ENCODE results near the gene BCCIP. TPM values are rescaled to one million over a fixed set of nuclear protein-coding genes. Genes with fewer than 3 reads are reported as not detected.
A peak's percentile ranks its signal among the peaks of the same experiment; 100 is the strongest.

Gene BCCIP
- 10 to 100 TPM; 51.8 to 68.3 (median 60.1) TPM for polyA plus RNA-seq (ENCODE audit: insufficient read length in 10 of 10)
- long read RNA-seq, donor 1, transcript BCCIP-203 (8 exons, 1,433 nt) = minor isoform, 7 of 23 reads
- long read RNA-seq, donor 1, transcript BCCIP-202 (7 exons, 2,337 nt) = minor isoform, 6 of 23 reads
- long read RNA-seq, donor 1, transcript BCCIP-201 (7 exons, 1,236 nt) = major isoform, 10 of 23 reads
- long read RNA-seq, donor 1, partial matches to known transcripts = 0 of 23 reads
- long read RNA-seq, donor 1, other reads (novel, unspliced or antisense) = 0 of 23 reads
- long read RNA-seq, donor 2, transcript BCCIP-203 (8 exons, 1,433 nt) = minor isoform, 5 of 25 reads
- long read RNA-seq, donor 2, transcript BCCIP-202 (7 exons, 2,337 nt) = minor isoform, 5 of 25 reads
- long read RNA-seq, donor 2, transcript BCCIP-201 (7 exons, 1,236 nt) = major isoform, 15 of 25 reads
- long read RNA-seq, donor 2, partial matches to known transcripts = 0 of 25 reads
- long read RNA-seq, donor 2, other reads (novel, unspliced or antisense) = 0 of 25 reads
- long read RNA-seq, donor 3 = 0 reads
- long read RNA-seq, donor 4, transcript BCCIP-203 (8 exons, 1,433 nt) = minor isoform, 6 of 15 reads
- long read RNA-seq, donor 4, transcript BCCIP-202 (7 exons, 2,337 nt) = major isoform, 7 of 15 reads
- long read RNA-seq, donor 4, partial matches to known transcripts = 0 of 15 reads
- long read RNA-seq, donor 4, other reads (novel, unspliced or antisense) = 0 of 15 reads
- long read RNA-seq, donor 5, transcript BCCIP-203 (8 exons, 1,433 nt) = major isoform, 6 of 25 reads
- long read RNA-seq, donor 5, partial matches to known transcripts = 11 of 25 reads
- long read RNA-seq, donor 5, other reads (novel, unspliced or antisense) = 0 of 25 reads
- long read RNA-seq, donor 6, transcript BCCIP-202 (7 exons, 2,337 nt) = minor isoform, 6 of 60 reads
- long read RNA-seq, donor 6, transcript BCCIP-201 (7 exons, 1,236 nt) = major isoform, 12 of 60 reads
- long read RNA-seq, donor 6, transcript BCCIP-203 (8 exons, 1,433 nt) = minor isoform, 9 of 60 reads
- long read RNA-seq, donor 6, partial matches to known transcripts = 33 of 60 reads
- long read RNA-seq, donor 6, other reads (novel, unspliced or antisense) = 0 of 60 reads
- long read RNA-seq, donor 7, transcript BCCIP-201 (7 exons, 1,236 nt) = major isoform, 6 of 15 reads
- long read RNA-seq, donor 7, transcript BCCIP-203 (8 exons, 1,433 nt) = minor isoform, 5 of 15 reads
- long read RNA-seq, donor 7, partial matches to known transcripts = 0 of 15 reads
- long read RNA-seq, donor 7, other reads (novel, unspliced or antisense) = 0 of 15 reads
- long read RNA-seq, donor 8, transcript BCCIP-203 (8 exons, 1,433 nt) = minor isoform, 7 of 42 reads
- long read RNA-seq, donor 8, transcript BCCIP-202 (7 exons, 2,337 nt) = minor isoform, 5 of 42 reads
- long read RNA-seq, donor 8, transcript BCCIP-201 (7 exons, 1,236 nt) = major isoform, 8 of 42 reads
- long read RNA-seq, donor 8, partial matches to known transcripts = 22 of 42 reads
- long read RNA-seq, donor 8, other reads (novel, unspliced or antisense) = 0 of 42 reads
- long read RNA-seq, donor 9, partial matches to known transcripts = 0 of 1 reads
- long read RNA-seq, donor 9, other reads (novel, unspliced or antisense) = 0 of 1 reads

DNA sequence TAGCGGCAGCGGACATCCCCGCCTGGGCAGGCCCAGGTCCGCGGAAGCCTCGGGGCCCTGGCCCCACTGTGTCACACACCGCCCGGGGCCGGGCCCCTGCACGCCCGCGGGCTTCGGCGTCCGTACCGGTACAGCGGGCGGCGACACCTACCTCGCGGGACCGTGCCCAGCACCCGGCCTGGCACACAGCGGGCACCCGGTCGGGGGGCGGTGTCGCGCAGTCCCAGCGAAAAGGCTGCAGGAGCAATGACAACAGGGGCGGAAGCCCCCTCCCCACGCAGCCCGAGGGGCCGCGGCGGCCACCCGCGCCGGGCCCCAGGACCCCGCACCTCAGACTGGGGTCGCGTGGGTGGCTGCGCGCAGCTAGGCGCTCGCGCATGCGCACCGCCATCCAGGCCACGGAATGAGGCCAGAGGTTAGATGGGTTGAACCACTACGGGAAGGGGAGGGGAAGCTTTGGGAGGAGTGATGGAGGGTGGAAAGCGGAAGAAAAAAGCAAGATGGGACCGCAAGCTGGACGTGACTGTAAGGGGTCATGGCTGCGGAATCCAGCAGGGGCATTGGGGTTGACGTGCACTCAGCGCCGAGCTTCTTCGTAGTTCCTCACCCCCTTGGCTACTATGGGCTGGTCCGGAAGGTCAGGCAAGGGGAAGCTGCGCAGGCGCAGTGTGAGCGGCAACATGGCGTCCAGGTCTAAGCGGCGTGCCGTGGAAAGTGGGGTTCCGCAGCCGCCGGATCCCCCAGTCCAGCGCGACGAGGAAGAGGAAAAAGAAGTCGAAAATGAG is at the start of gene BCCIP, which contains the start of gene UROS:
Gene BCCIP, plus strand, starts transcription at position 669 of the 785 bp plus-strand sequence. Its CDS starts 12 bp downstream, at position 681.
Gene UROS, minus strand, starts transcription at position 381 of the 785 bp plus-strand sequence. CDS start 6,759 bp downstream, outside the sequence.
- peak; percentile 88 to 97 (median 93) for DNase-seq

DNA sequence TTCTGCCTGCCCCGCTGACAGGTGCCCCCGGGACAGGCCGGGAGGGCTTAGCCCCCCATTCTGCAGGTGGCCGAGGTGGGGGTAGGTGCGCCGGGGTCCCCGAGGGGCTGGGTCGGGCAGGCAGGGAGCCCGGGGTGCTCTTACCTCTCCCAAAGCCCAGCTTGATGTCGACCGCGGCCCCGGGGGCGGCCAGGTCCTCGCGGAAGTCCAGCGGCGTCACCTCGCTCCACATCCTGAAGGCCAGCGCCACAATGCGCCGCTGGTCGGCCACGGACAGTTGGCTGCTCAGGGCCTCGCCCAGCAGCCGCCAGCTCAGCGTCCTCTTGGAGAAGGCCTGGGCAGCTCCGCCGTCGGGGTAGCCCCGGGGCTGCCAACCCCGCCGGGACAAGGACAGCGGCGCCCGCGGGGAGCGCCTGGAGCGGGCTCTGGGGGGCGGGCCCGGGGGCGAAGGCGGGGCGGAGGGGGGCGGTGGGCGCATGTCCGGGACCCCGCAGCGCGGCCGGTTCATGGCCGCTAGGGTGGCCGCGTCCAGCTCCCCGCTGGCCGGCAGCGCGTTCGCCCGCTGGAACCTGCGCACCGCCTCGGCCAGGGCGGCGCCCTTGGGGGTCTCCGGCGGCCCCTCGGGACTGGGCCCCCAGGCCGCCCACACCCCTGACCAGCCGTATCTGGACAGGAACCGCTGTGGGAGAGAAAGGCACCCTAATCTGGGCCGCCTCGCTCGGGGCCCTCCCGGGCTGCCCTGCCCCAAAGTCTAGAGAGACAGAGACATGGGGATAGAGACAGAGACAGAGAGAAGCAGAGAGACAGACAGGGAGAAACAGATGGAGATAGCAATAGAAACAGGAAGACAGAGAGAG is 49.4 kb upstream of the BCCIP start:
- DNase-seq = no peak

GRCh38 chr10:125774581-125775191 is 48.7 kb upstream of the BCCIP start:
- no peak for DNase-seq

GRCh38 chr10:125775491-125776106 is 47.7 kb upstream of the BCCIP start, which contains the start of gene MMP21:
TSS of gene MMP21 (minus strand) at chr10:125775821. CDS start at chr10:125775821, 0 bp downstream.
- DNase-seq = no peak

DNA sequence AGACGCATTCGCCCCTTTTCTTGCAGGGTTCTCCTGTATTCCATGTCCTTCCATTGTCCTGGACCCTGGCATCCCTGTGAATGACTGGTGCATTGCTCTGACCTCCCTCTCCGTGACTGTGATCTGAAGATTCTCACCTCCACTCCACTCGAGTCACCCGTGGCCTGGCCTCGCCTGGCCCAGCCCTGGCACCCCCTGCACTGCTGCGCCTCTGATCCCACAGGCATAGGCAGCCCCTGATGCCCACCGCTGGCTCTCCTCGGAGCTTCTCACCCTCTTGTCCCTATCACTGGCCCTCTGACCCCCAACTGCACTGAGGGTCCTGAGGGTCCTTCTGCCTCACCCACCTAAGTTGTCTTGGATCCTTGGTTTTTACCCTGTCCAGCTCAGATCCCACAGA is 45.5 kb upstream of the BCCIP start:
- no peak for DNase-seq

GRCh38 chr10:125778556-125778955 is 44.8 kb upstream of the BCCIP start:
- no peak for DNase-seq

DNA sequence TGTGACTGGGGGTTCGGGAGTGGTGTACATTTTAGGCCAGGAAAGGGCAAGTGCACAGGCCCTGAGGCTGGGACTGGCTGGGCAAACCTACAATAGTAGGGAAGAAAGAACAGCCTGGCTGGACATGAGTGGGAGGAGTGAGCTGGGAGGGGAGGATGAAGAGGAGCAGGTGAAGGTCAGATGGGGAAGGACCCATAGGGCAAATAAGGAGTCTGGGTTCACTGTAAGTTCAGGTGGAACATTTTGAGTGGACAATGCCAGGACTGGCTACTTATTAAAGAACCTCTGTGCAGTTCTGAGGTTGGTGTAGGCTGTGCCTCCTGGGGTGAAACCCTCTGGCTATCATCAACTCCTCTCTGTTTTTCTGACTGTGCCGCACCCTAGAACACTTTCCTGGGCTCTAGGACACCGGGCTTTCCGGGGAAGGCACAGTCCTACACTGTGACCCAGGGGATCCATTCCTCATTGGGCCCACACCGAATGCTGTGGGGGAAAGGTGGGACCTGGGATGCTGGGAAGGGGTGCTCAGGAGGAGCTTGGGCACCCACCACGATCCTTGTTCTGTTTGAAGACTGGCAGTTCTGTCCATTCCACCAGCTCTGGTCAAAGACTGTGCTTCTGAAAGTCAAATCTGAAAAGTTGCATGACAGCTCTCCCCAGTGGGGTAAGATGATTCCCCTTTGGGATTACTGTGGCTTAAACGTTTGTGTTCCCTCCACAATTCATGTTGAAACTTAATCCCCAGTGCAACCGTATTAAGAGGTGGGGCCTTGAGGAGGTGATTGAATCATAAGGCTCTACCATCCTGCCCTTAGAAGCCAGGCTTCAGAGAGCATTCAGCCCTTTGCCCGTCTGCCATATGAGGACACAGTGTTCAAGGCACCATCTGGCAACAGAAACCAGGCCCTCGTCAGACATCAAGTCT is 43.7 kb upstream of the BCCIP start:
- DNase-seq = no peak

- DNase-seq = no peak
These were observed 42.0 kb upstream of the BCCIP start for GRCh38 chr10:125781374-125781773.

GRCh38 chr10:125782054-125782453 is 41.3 kb upstream of the BCCIP start:
- DNase-seq = no peak

DNA sequence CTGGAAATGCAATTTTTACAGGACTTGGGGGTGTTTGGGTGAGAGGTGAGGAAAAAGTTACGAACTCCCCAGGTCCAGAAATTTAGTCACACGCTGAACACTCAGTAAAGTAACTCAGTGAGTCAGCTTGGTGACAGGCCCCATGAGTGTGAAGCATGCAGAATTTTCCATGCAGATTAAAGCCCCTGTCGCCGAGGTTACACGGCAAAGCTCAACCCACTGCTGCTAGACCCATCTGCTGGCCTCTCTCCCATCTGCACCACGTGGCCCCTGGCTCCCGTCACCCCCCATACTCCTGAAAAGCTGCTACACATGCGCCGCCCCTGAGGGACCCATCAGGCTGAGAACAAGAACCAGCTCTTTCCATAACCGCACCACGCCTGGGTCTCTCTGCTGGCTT is 40.7 kb upstream of the BCCIP start:
- DNase-seq = peak in 1 of 3 donors; percentile 40

DNA sequence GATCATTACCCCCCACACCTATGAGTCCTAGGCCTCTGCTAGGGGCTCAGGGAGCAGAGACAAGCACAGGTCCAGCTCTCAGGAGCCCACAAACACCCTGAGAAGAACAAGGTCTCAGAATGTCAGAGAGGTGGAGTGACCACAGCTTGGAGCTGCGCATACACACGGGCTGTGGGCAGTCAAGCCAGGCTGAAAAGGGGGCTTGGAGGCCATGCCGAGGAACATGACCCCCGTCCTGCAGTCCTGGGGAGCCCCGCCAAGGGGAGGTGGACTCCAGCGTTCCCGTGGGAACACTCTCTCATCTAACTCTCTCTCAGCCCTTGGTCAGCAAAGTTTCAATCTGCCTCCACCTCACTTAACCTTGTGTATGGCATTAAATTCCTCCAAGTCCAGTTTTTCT is 39.9 kb upstream of the BCCIP start:
- no peak for DNase-seq

DNA sequence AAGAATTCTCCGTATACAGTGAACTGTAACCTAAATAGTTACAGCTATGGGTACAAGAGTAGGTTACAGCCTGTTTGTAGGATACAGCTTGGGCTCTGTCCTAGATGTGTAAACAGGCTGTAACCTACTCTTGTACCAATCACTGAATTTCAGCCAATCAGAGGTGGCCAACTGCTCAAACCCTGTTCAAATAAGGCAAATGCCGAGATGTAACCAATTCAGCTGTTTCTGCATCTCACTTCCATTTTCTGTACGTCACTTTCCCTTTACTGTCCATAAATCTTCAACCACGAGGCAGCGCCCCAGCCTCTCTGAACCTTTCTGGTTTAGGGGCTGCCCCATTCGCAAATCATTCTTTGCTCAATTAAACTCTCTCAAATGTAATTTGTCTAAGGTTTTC is 39.4 kb upstream of the BCCIP start:
- no peak for DNase-seq

- DNase-seq = no peak
These were observed 37.6 kb upstream of the BCCIP start for GRCh38 chr10:125785791-125786190.

DNA sequence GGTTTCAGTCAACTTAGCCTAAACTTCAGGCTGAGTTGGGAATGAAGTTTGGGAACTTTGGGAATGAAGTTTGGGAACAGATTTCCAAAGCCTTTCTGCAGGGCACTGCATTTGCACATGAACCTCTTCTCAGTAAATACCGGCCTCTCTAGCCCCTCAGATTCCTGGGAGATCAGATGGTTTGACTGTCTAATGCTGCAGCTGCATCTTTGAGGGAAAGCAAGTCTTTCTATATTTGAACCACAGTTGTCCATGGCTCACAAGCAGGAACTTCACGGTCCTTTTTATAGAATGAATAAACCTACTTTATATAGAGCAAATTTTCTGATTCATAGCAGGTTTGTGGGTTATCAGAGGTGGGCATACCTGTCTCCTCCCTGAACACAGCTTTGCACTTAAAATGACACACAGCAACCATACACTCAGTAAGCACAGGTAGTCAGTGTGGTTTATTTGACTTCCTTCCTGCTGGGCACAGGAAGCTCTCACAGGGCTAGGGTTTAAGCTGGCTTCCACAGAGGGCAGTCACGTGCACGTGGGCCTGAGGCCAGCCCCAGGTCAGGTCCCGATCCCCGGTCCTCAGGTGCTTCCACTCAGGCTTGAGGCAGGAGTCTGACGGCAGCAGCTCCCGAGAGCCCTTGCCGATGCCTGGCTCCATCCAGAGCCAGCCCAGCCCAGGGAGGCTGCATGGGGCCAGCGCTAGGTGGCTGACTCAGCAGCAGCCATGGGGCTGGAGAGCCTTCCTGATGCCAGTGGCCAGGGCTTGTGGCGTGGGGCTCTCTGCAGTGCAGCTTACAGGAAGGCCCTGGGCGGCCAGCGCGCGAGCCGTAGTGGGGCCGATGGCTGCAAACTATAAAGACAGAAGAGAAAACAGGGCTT is 35.0 kb upstream of the BCCIP start:
- no peak for DNase-seq

DNA sequence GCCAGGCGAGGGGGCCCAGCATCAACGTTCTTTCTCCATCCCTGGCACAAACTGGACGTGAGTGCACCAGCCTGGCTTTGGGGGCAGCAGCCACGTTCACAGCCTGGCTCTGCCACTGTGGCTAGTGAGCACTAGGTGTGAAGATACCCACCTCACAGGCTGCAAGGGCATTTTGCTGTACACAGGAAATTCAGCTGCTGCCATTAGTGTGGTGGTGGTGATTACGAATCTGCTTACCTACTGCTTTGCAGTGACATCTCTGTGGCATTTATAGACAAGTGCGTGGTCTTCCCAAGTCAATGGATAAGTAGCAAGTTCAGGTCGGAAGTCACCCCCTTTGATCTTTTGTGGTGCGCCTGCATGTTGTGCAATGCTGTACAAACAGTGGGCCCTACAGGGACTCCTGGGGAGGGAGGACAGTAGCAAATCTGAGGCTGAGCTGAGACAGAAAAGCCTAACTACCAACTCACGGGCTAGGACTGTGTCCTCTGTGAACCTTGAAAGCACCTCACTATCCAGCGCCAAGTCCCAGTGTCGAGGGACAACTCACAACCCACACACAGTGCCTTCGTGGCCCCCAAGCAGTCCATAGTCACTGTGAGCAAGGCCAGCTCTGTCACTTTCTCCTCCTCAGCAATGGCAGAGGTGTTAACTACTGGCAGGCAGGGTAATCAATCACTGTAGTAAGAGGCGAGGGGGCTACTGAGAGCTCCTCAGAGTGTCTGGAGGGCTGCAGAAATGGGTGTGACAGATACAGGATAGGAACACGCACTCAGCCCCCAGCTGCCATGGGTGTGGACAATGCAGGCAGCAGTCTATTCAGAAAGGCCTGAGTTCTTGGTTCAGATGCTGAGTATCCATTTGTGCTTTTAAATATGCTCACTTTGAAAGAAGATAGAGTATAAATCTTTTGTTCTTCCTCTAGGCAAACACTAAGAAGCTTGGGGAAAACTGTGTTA is 30.7 kb upstream of the BCCIP start:
- DNase-seq = no peak
